Caco-2 (cell line): ENCODE data around the gene IQCC. TPM values are rescaled to one million over a fixed set of nuclear protein-coding genes. Genes with fewer than 3 reads are reported as not detected.

ENCODE experiments used
- BruUV-seq: library from RNA; stranded (reverse); fragments of 400-500 nt; replicated peaks from 2 replicates; lab custom pipeline; 2021; lab: Mats Ljungman, UMichigan
- CTCF ChIA-PET: fragments of 300-600 bp; sonication (Branson Sonifier 250); formaldehyde crosslinking; loops from one replicate; lab custom pipeline; 2022; ENCODE audit warnings: antibody characterized with exemption; lab: Charles Lee
- POLR2A ChIA-PET: fragments of 300-600 bp; sonication (Branson Sonifier 250); formaldehyde crosslinking; loops from one replicate; lab custom pipeline; 2022; ENCODE audit warnings: antibody characterized with exemption; lab: Charles Lee
- DNase-seq, 2 experiments: peaks; one replicate each; pipeline versions ENCODE4 v3.0.0 to v3.0.0-alpha.2; 2020 to 2022
- H3K27me3 ChIP-seq: replicated peaks from 2 replicates; pipeline ENCODE4 v1.6.0; 2011; ENCODE audit warnings: low read length; ENCODE audit not compliant: control insufficient read depth, insufficient read depth
- H3K36me3 ChIP-seq: 2 replicates; pipeline ENCODE4 v1.5.1; 2011; ENCODE audit warnings: low read length; ENCODE audit not compliant: control insufficient read depth, insufficient read depth
- H3K4me1 ChIP-seq: fragments of 250-450 bp; sonication (Bioruptor Pico); 2 replicates; pipeline ENCODE4 v1.5.1; 2020; ENCODE audit warnings: mild to moderate bottlenecking
- H3K4me3 ChIP-seq: 2 replicates; pipeline ENCODE4 v1.5.1; 2011; ENCODE audit warnings: low read depth, mild to moderate bottlenecking, control low read depth, low read length
- H3K9me3 ChIP-seq: fragments of 250-450 bp; sonication (Bioruptor Pico); 2 replicates; pipeline ENCODE4 v1.5.1; 2020; ENCODE audit warnings: mild to moderate bottlenecking, moderate library complexity
- H3K27ac Mint-ChIP-seq: one replicate; pipeline ENCODE4 v1.8.0; 2022; ENCODE audit warnings: mixed read lengths; ENCODE audit not compliant: unreplicated experiment
- H3K27me3 Mint-ChIP-seq: one replicate; pipeline ENCODE4 v1.8.0; 2022; ENCODE audit warnings: mixed read lengths; ENCODE audit not compliant: insufficient read depth, unreplicated experiment
- H3K36me3 Mint-ChIP-seq: one replicate; pipeline ENCODE4 v1.8.0; 2022; ENCODE audit warnings: mild to moderate bottlenecking, mixed read lengths; ENCODE audit not compliant: insufficient read depth, unreplicated experiment
- H3K4me1 Mint-ChIP-seq: one replicate; pipeline ENCODE4 v1.8.0; 2022; ENCODE audit warnings: low read depth, mixed read lengths; ENCODE audit not compliant: unreplicated experiment
- H3K4me3 Mint-ChIP-seq: one replicate; pipeline ENCODE4 v1.8.0; 2022; ENCODE audit warnings: mild to moderate bottlenecking, moderate library complexity, mixed read lengths; ENCODE audit not compliant: unreplicated experiment
- H3K9me3 Mint-ChIP-seq: one replicate; pipeline ENCODE4 v1.8.0; 2022; ENCODE audit warnings: mixed read lengths; ENCODE audit not compliant: unreplicated experiment
- CTCF ChIP-seq, 2 experiments: fragments of 200-600 bp in 1 of 2; IDR thresholded peaks; 1 replicate in 1 of 2; 2 replicates in 1 of 2; pipeline versions ENCODE4 v1.5.1 to v1.8.0; 2011 to 2022; ENCODE audit warnings: antibody characterized with exemption in 1 of 2, control low read depth in 1 of 2, inconsistent platforms in 1 of 2, low read depth in 1 of 2, low read length in 1 of 2, mild to moderate bottlenecking in 1 of 2, moderate library complexity in 1 of 2; ENCODE audit not compliant: insufficient read depth in 1 of 2, severe bottlenecking in 1 of 2, unreplicated experiment in 1 of 2
- intact Hi-C: fragments of 100-400 bp; cut with micrococcal nuclease; formaldehyde crosslinking; loops from one replicate; pipeline ENCODE4 v1.10.0; 2022; ENCODE audit not compliant: unreplicated experiment
- total RNA-seq: library from RNA; stranded (reverse); gene quantifications from 2 replicates; pipeline ENCODE4 v1.2.3, GENCODE V29; 2022

The IQCC gene
- total RNA-seq, 1 experiment from 2014 or later: 3.4 TPM

- CTCF ChIA-PET: no interaction called here
- H3K4me1 Mint-ChIP-seq: peaks cover 7% of the 10 kb centered on the region
- H3K27me3 Mint-ChIP-seq: no peaks in the 10 kb centered on the region
- DNase-seq: no peak
- H3K4me1 ChIP-seq: no peaks in the 10 kb centered on the region
- POLR2A ChIA-PET: no interaction called here
- H3K27me3 ChIP-seq: no peaks in the 10 kb centered on the region
- peaks cover 3% of the 10 kb centered on the region for H3K36me3 ChIP-seq
- H3K36me3 Mint-ChIP-seq: peaks cover 75% of the 10 kb centered on the region
- intact Hi-C loops: no loop called here
- H3K4me3 ChIP-seq: no peak overlapping the region
- no peak for TF ChIP-seq CTCF (IDR thresholded peaks at IDR 0.05; ENCODE audit: insufficient read depth in 1 of 2, low read depth in 1 of 2, low read length in 1 of 2, severe bottlenecking in 1 of 2, unreplicated experiment in 1 of 2)
- H3K9me3 ChIP-seq: no peaks in the 10 kb centered on the region
- no peak overlapping the region for H3K27ac Mint-ChIP-seq
- H3K4me3 Mint-ChIP-seq: no peak overlapping the region
- no peaks in the 10 kb centered on the region for H3K9me3 Mint-ChIP-seq
- no TSS peak for BruUV-seq
Measured at GRCh38 chr1:32187850-32188249, 17.6 kb upstream of the IQCC start.

GRCh38 chr1:32192220-32192948 lies 13.1 kb upstream of the IQCC start:
- intact Hi-C loops: no loop called here
- TF ChIP-seq CTCF (IDR thresholded peaks at IDR 0.05; ENCODE audit: insufficient read depth in 1 of 2, low read depth in 1 of 2, low read length in 1 of 2, severe bottlenecking in 1 of 2, unreplicated experiment in 1 of 2): no peak
- H3K9me3 Mint-ChIP-seq: no peaks in the 10 kb centered on the region
- no peak overlapping the region for H3K4me3 ChIP-seq
- ChIA-PET CTCF (no interaction called here), POLR2A (no interaction called here)
- peaks cover 3% of the 10 kb centered on the region for H3K36me3 ChIP-seq
- H3K4me1 Mint-ChIP-seq: no peaks in the 10 kb centered on the region
- peaks cover 70% of the 10 kb centered on the region for H3K36me3 Mint-ChIP-seq
- DNase-seq: no peak
- no peak overlapping the region for H3K4me3 Mint-ChIP-seq
- BruUV-seq: no TSS peak
- H3K27me3 Mint-ChIP-seq: no peaks in the 10 kb centered on the region
- H3K27ac Mint-ChIP-seq: no peak overlapping the region
- H3K9me3 ChIP-seq: no peaks in the 10 kb centered on the region
- H3K27me3 ChIP-seq: no peaks in the 10 kb centered on the region
- no peaks in the 10 kb centered on the region for H3K4me1 ChIP-seq

- Mint-ChIP-seq H3K27ac (no peak overlapping the region), H3K9me3 (no peaks in the 10 kb centered on the region), H3K27me3 (no peaks in the 10 kb centered on the region), H3K36me3 (peaks cover 62% of the 10 kb centered on the region), H3K4me3 (no peak overlapping the region), H3K4me1 (no peaks in the 10 kb centered on the region)
- Histone ChIP-seq H3K27me3 (no peaks in the 10 kb centered on the region), H3K4me3 (no peak overlapping the region), H3K9me3 (no peaks in the 10 kb centered on the region), H3K4me1 (no peaks in the 10 kb centered on the region), H3K36me3 (0 out of 2 replicates have a peak, but pooled peaks cover 1% of the 10 kb centered on the region)
- DNase-seq: no peak
- ChIA-PET POLR2A (no interaction called here), CTCF (no interaction called here)
- BruUV-seq: no TSS peak
- intact Hi-C loops: no loop called here
- TF ChIP-seq CTCF (IDR thresholded peaks at IDR 0.05; ENCODE audit: insufficient read depth in 1 of 2, low read depth in 1 of 2, low read length in 1 of 2, severe bottlenecking in 1 of 2, unreplicated experiment in 1 of 2): no peak
Measured at GRCh38 chr1:32194984-32195383, 10.5 kb upstream of the IQCC start.
